AG04449 (cell line): ENCODE results near the gene SMYD1.

Experiments
- CTCF ChIA-PET: fragments of 350-600 bp; formaldehyde crosslinking; extraction: SDS; loops from one replicate; lab custom pipeline; 2021; ENCODE audit warnings: antibody characterized with exemption; lab: Yijun Ruan, JAX
- POLR2A ChIA-PET: fragments of 400-600, 350-600 bp; formaldehyde crosslinking; extraction: SDS; loops from one replicate; lab custom pipeline; 2020; ENCODE audit warnings: antibody characterized with exemption, inconsistent platforms; lab: Yijun Ruan, JAX
- DNase-seq: peaks from one replicate; pipeline ENCODE4 v3.0.0-alpha.2; 2010; ENCODE audit warnings: low read depth, low spot score
- H3K4me3 ChIP-seq: 2 replicates; pipeline ENCODE4 v1.5.1; 2011; ENCODE audit warnings: low read depth, mild to moderate bottlenecking, control low read depth, low read length
- CTCF ChIP-seq: IDR thresholded peaks from one replicate; pipeline ENCODE4 v1.5.1; 2011; ENCODE audit warnings: mild to moderate bottlenecking, moderate library complexity, low read length, control low read depth, inconsistent platforms; ENCODE audit not compliant: insufficient read depth; ENCODE audit errors: missing control alignments

SMYD1 gene

GRCh38 chr2:88053296-88053695 is 14.3 kb upstream of the SMYD1 start:
- peak; percentile 52 for DNase-seq
- no peak for TF ChIP-seq CTCF
- H3K4me3 ChIP-seq: no peak overlapping the region
- CTCF ChIA-PET: interaction anchor here (1.4 kb wide), 1 partner anchor 9 kb away, joined by 4 read pairs; no protein-coding TSS in a partner anchor
- POLR2A ChIA-PET: no interaction called here

- H3K4me3 ChIP-seq: peak overlapping the region; percentile 78
- no peak for DNase-seq
- no peak for TF ChIP-seq CTCF
- ChIA-PET POLR2A (interaction anchor here (0.7 to 1.6 kb wide), 4 partner anchors 14 to 67 kb away, joined by 3 to 4 read pairs (median 4); no protein-coding TSS in a partner anchor), CTCF (interaction anchor here (1.0 to 1.6 kb wide), 3 partner anchors 8 to 137 kb away, joined by 3 to 4 read pairs (median 4); no protein-coding TSS in a partner anchor)
Observed at GRCh38 chr2:88053934-88054781, 13.5 kb upstream of the SMYD1 start.

- no peak for TF ChIP-seq CTCF
- POLR2A ChIA-PET: interaction anchor here (0.7 to 1.6 kb wide), 4 partner anchors 15 to 67 kb away, joined by 3 to 4 read pairs (median 4); no protein-coding TSS in a partner anchor
- H3K4me3 ChIP-seq: peak overlapping the region; percentile 78
- DNase-seq: no peak
- CTCF ChIA-PET: interaction anchor here (1.0 to 1.6 kb wide), 2 partner anchors 15 to 137 kb away, joined by 3 to 4 read pairs; no protein-coding TSS in a partner anchor
Observed at GRCh38 chr2:88054782-88055370, 12.7 kb upstream of the SMYD1 start.

GRCh38 chr2:88055371-88056128 is 12.1 kb upstream of the SMYD1 start, which contains the start of gene KRCC1:
TSS of gene KRCC1 (minus strand) at chr2:88055783. CDS start at chr2:88028563, 27,220 bp downstream.
- ChIA-PET POLR2A (interaction anchor here (1.6 kb wide), 1 partner anchor 15 kb away, joined by 4 read pairs; no protein-coding TSS in a partner anchor), CTCF (interaction anchor here (1.6 kb wide), 1 partner anchor 16 kb away, joined by 4 read pairs; no protein-coding TSS in a partner anchor)
- TF ChIP-seq CTCF: peak; percentile 5
- peak; percentile 75 for DNase-seq
- H3K4me3 ChIP-seq: peak within 1 kb of the TSS; percentile 78

GRCh38 chr2:88057437-88057844 is 10.2 kb upstream of the SMYD1 start:
- DNase-seq: no peak
- no peak for TF ChIP-seq CTCF
- H3K4me3 ChIP-seq: no peak overlapping the region
- CTCF ChIA-PET: no interaction called here
- POLR2A ChIA-PET: no interaction called here
